ENCODE measurements around the gene FURIN.

DNA sequence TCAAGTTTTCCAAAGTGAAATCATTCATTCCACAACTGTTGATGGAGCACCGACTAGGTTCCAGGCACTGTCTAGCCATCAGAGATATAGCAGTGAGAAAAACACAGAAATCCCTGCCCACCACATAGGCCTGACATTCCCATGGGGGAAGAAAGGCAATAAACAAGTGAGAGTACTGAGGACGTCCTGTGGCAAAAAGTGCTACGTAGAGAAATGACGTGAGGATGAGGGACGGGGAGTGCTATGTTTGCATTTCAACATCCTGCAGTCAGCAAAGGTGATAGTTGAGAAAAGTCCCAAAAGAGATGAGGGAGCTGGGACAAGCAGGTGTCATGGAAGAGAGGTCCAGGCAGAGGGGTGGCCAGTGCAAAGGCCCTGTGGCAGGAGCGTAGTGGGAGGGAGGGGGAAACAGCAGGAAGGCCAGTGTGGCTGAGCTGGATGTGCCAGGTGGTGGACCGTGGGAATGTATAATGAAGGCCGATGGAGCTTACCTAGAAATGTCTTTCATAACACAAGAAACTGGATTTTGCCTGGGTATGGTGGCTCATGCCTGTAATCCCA lies 10.4 kb upstream of the FURIN start:
- TF ChIP-seq, protein P1, sequence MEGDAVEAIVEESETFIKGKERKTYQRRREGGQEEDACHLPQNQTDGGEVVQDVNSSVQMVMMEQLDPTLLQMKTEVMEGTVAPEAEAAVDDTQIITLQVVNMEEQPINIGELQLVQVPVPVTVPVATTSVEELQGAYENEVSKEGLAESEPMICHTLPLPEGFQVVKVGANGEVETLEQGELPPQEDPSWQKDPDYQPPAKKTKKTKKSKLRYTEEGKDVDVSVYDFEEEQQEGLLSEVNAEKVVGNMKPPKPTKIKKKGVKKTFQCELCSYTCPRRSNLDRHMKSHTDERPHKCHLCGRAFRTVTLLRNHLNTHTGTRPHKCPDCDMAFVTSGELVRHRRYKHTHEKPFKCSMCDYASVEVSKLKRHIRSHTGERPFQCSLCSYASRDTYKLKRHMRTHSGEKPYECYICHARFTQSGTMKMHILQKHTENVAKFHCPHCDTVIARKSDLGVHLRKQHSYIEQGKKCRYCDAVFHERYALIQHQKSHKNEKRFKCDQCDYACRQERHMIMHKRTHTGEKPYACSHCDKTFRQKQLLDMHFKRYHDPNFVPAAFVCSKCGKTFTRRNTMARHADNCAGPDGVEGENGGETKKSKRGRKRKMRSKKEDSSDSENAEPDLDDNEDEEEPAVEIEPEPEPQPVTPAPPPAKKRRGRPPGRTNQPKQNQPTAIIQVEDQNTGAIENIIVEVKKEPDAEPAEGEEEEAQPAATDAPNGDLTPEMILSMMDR (conservative IDR thresholded peaks at IDR 0.05 in 1 of 2, IDR thresholded peaks at IDR 0.05 in 1 of 2; ENCODE audit: extremely low read depth in 1 of 2, insufficient read depth in 1 of 2, low read depth in 1 of 2, low read length in 2 of 2) = no peak
- no peak for TF ChIP-seq EZH2 (IDR thresholded peaks at IDR 0.05; ENCODE audit: borderline replicate concordance, low read length)
